Suppressor macrophage treated with lipopolysaccharide for 4 hours (primary cell): ENCODE measurements around the gene SFTPA1.
"Not testable (repeated sequence)": the region's sequence is repeated elsewhere in the genome, so short reads cannot be mapped to it uniquely, and the experiment has no call there.

Source experiments
- DNase-seq: peaks from one replicate; pipeline ENCODE4 v3.0.0-alpha.2; 2020

SFTPA1 gene

DNA sequence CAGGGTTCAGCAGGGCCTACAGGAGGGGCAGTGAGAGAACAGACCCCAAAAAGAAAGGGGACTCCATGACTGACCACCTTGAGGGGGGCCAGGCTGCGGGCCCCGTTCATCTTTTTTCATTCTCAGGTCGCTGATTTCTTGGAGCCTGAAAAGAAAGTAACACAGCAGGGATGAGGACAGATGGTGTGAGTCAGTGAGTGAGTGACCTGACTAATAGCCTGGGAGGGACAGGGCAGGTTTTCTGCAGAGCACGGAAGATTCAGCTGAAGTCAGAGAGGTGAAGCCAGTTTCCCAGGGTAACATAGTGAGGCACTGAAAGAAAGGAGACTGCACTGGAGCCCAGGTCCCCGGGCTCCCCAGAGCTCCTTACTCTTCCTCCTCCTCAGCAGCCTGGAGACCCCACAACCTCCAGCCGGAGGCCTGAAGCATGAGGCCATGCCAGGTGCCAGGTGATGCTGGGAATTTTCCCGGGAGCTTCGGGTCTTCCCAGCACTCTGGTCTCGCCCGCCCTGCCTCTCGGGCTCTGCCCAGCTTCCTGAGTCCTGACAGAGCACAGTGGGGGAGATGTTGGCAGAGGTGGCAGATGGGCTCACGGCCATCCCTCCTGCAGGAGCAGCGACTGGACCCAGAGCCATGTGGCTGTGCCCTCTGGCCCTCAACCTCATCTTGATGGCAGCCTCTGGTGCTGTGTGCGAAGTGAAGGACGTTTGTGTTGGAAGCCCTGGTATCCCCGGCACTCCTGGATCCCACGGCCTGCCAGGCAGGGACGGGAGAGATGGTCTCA, 646 bp downstream of the SFTPA1 start:
- DNase-seq = not testable (repeated sequence)

DNA sequence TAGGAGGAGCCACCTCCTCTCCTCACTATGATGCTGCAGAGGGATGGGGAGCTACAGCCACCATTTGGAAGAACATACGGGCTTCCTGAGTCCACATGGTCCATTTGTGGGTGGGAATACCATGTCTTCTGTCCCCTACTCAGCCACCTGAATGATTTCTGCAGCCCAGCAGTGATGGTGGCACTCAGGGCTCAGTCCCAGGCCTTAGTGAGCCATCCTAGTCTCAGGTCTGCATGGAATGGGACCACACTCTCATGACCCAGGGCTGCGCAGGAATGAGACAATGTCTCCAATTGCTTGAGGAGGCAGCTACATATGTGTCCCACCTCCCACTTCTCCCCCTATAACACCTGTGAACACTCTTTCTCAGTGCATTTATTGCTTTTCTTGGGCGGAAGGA, 4.8 kb downstream of the SFTPA1 start:
- no peak for DNase-seq

DNA sequence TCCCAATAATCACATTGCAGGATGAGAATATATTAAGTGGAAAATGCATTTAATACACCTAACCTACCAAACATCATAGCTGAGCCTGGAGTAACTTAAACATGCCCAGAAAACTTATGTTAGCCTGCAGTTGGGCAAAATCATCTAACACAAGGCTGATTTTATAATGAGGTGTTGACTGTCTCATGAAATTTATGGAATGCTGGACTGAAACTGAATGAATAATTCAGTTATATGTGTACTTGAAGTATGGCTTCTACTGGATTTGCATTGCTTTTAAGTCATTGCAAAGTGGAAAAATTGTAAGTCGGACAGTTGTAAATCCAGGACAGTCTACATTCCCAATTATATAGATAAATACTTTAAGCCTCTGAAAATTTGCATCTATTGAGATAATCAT, 5.4 kb downstream of the SFTPA1 start:
- no peak for DNase-seq

DNA sequence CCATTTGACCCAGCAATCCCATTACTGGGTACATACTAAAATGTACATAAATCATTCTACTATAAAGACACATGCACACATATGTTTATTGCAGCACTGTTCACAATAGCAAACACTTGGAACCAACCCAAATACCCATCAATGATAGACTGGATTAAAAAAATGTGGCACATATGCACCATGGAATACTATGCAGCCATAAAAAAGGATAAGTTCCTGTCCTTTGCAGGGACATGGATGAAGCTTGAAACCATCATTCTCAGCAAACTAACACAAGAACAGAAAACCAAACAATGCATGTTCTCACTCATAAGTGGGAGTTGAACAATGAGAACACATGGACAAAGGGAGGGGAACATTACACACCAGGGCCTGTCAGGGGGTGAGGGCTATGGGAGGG, 12.9 kb downstream of the SFTPA1 start:
- not testable (repeated sequence) for DNase-seq

DNA sequence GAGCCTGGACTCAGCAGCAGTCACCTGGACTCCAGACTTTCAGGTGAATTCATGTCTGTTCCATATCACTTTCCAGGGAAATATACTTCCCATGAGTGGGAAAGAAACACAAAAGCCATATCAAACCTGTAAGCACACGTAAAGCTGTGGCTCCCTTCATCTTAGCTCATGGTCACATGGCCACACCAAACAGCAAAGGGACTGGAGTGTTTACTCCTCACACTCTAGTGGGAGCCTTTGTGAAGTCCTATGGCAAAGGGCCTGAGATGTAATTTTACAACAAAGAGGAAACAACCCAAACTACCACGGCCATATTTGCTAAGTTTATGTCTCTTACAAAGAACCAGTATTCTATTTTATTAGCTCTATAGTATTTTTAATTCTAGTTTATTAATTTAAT, 16.3 kb downstream of the SFTPA1 start:
- DNase-seq = no peak

DNA sequence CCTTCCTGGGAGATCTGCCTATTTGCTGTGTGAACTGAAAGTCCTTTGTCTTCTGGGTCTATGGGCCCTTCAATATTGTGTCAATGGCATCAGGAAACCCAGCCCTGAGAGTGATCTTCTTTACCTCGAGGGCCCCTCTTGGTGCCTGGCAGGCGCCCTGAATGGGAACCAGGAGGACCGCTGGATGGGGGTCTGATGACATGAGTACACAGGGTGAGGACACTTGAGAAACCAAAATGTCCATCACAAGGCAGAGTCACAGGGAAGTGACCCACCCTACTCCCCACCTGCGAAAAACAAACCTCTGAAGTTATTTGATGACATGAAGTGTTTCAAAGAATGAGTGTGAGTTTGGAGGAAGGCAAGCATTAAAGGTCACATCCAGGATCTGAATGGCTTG, 17.3 kb downstream of the SFTPA1 start:
- no peak for DNase-seq

DNA sequence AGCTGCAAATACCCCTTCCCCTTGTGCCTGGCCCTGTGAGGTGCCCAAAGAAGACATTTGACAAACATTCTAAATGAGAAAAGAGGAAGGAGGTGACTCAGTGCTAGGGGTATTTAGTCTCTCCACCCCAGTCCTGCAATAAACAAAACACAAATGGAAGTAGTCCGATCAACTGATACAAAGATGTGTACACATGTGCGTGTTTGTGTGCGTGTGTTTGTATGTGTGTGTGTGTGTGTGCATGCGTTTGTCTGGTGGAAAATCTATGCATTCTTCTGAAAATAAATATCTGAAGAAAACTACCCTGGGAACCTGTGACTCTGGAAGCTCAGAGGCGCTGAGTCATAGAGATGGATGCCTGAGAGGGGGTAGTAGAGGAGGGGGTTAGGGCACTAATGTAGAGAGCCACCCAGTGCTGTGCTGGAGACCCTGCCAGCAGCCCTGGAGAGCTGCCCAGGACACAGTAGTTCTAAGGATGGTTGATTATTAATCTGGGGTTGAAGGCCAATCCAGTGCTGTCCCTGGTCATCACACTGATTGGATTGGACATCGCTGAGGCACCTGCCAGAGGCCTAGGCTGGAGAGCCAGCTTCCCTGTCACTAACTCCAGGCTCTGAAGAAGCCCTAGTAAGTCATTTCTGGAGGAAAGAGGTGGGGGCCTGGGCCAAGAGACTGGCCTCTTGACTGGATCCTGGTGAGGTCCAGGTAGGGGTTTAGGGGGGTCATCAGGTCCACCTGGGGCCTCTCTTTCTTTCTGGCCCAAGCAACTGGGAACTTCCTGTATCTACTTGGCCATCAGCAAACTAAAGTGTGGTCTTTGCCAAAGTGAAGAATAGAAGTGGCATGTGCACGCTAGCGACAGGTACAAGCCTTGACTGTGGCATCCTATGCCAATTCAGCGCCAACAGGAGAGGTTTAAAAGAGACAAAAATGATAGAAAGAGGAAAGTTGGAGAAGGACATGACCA, 18.5 kb downstream of the SFTPA1 start:
- no peak for DNase-seq

DNA sequence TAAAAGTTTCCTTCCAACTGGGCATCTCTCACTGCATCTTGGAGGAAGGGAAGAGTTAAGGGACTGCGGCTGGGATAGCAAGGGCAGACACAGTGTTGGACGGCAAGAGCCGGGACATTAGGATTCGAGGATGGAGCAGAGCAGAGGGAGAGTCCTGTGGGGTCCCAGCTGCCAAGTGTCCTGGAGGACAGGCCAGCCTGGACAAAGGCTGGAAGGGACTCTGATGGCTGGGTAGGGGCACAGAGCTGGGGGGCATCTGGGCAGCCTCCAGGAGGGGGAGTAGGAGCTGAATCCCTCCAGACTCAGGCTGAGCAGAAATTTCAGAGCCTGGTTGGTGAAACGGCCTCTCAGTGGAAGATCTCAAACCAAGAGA, 19.2 kb downstream of the SFTPA1 start:
- no peak for DNase-seq

DNA sequence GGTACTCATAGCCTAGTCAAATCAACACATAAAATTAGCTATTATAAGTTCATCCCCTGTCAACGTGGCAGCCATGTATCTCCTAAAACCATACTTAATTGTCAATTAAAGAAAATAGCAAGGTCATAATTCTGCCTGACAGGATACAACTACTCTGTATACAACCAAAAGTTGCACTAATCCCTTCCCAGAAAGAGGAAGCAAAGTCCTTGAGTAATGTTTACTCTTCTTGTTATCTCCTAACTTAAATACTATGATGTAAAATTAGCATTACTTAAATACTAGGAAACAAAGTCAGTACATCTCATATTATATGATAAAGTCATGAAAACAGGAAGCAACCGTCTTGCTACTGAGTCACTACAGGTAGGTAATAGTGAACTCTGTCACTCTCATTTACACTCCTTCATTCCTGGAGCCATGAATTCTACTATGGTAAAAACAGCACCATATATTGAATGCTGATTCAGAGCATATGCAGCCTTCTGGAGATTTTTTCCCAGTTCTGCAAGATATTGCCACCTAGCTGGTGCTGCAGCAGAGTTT, 26.0 kb downstream of the SFTPA1 start:
- not testable (repeated sequence) for DNase-seq

DNA sequence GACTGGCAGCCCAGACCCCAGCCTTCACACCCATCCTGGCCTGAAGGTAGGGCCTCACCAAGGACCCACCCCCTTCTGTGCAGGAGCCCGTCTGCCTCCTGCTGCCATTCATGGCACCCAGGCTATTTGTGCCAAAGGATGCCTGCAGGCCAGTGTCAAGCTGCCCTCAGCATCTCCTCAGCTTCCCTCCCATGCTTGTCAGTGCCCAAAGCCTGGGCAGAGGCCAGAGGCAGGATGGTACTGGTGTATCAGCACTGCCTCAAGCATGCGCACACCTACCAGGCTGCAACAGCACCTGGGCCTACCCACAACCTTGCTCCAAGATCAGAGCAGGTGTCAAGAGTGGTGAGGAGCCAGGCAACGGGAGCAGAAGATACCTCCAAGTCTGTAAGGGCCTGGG, 27.6 kb downstream of the SFTPA1 start:
- DNase-seq = no peak

DNA sequence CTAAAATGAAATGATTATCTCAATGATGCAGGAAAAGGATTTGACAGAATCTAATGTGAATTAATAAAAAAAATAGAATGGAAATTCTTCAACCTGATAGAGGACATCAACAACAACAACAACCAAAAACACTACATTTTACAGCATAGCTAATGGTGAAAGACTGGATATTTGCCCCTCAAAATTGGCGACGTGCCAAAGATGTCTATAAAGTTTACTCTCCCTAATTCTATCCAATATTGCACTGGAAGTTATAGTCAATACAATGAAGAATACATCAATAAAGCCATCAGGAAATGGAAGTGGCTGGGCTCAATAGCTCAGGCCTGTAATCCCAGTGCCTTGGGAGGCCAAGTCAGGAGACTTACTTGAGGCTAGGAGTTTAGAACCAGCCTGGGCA, 42.0 kb downstream of the SFTPA1 start:
- DNase-seq = not testable (repeated sequence)

DNA sequence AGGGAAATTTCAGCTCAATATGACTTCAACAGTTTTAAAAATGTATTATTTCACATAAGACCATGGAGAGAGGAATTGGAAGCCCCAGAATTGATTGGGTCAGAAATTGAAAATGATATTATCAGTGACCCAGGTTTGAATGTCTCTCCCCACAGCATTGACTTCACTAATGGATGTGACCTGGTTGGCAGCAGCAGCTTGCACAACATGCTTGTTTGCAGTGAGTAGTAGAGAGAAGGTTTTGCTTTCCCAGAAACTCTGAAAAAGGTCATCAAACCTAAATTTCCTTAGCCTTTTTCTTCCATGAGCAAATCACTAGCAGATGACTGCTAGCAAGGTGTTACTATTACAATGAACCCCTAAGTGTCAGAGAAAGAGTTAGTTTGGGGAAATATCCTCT, 52.5 kb downstream of the SFTPA1 start:
- DNase-seq = not testable (repeated sequence)

DNA sequence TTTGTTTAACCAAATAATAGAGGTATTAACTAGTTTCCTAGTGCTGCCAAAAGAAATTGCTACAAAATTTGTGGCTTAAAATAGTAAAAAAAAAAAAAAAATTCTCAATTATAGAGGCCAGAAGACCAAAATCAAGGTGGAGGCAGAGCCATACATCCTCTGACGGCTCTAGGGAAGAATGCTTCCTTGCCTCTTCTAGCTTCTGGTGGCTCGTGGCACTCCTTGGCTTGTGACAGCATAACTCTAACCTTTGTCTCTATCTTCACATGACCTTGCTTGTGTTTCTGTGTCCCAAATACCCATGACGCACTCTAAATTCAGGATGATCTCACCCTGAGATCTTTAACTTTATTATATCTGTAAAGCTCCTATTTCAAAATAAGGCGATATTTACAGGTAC, 53.9 kb downstream of the SFTPA1 start:
- not testable (repeated sequence) for DNase-seq
